ENCODE results near the gene IER5.

DNA sequence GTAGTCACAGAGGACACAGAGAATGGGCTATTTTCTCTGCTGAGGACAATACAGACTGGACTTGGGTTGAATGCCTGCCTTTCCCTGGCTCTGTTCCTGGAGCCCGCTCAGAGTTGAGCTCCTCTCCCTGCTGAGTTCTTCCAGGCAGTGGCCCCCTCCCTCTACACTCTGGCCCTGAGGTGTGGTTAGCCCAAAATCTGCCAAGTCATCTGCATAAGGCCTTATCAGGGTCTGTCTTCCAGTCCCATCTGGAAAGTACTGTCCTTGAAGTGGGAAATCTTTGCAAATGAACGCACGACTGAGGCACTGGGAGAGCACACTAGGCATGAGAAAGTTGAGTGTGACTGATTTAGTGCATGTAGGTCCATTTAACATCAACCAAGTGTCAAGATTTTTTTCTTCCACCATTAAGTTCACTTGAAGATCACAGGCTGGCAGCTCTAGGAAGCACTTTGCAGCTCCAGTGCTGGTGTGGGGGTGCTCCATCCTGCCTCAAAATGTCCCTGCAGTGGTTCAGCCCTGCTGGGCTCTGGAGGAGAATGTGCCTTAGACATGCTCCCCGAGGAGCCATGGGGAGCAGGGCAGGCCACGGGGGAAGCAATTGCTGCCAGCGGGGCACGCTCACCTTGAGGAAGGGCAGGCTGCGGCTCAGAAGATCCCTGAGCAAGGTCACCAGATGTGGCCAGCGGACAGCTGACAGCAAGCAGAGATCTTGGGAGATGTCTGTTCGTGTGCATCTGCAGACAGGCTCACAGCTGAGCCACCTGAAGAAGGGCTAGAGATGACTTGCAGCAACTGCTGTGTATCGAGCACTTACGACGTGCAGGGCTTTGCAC lies 41.5 kb downstream of the IER5 start:
- no peak for TF ChIP-seq SPI1 (IDR thresholded peaks at IDR 0.05; ENCODE audit: borderline replicate concordance, low read depth)
- TF ChIP-seq, protein P1, sequence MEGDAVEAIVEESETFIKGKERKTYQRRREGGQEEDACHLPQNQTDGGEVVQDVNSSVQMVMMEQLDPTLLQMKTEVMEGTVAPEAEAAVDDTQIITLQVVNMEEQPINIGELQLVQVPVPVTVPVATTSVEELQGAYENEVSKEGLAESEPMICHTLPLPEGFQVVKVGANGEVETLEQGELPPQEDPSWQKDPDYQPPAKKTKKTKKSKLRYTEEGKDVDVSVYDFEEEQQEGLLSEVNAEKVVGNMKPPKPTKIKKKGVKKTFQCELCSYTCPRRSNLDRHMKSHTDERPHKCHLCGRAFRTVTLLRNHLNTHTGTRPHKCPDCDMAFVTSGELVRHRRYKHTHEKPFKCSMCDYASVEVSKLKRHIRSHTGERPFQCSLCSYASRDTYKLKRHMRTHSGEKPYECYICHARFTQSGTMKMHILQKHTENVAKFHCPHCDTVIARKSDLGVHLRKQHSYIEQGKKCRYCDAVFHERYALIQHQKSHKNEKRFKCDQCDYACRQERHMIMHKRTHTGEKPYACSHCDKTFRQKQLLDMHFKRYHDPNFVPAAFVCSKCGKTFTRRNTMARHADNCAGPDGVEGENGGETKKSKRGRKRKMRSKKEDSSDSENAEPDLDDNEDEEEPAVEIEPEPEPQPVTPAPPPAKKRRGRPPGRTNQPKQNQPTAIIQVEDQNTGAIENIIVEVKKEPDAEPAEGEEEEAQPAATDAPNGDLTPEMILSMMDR (IDR thresholded peaks at IDR 0.05; ENCODE audit: insufficient read depth, low read length): no peak

All from HL-60 (cell line).